Stimulated activated CD8-positive, alpha-beta memory T cell treated with anti-CD3 and anti-CD28 coated beads, Interleukin-7, amount 100 ng/mL, for 1 hour (primary cell): ENCODE results near the gene OR6C65.
"Not testable (repeated sequence)": the region's sequence is repeated elsewhere in the genome, so short reads cannot be mapped to it uniquely, and the experiment has no call there.

Experiments used
- DNase-seq, 2 donors: peaks; one replicate each; pipeline ENCODE4 v3.0.0-alpha.2; 2020; ENCODE audit warnings: low read depth in 2 of 2

Gene OR6C65

GRCh38 chr12:55400229-55400628 lies at the start of gene OR6C65:
TSS of gene OR6C65 (plus strand) at chr12:55400529. CDS start at chr12:55400529, 0 bp downstream.
- DNase-seq: no peak

- not testable (repeated sequence) for DNase-seq
Observed at GRCh38 chr12:55355338-55355737, 45.0 kb upstream of the OR6C65 start.

- DNase-seq: no peak
Observed at GRCh38 chr12:55362675-55363074, 37.7 kb upstream of the OR6C65 start, which contains the start of gene OR6C75. TSS of gene OR6C75 (plus strand) at chr12:55362975. CDS start at chr12:55365111, 2,136 bp downstream.

DNA sequence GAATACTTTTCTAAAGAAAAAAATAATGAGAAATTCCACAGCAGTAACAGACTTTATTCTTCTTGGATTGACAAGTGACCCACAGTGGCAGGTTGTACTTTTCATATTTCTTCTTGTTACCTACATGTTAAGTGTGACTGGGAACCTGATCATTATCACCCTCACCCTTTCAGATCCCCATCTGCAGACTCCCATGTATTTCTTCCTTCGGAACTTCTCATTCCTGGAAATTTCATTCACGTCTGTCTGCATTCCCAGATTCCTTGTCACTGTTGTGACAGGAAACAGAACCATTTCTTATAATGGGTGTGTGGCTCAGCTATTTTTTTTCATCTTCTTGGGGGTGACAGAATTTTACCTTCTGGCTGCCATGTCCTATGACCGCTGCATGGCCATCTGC lies 35.2 kb upstream of the OR6C65 start:
- DNase-seq: no peak

GRCh38 chr12:55372521-55372920 lies 27.8 kb upstream of the OR6C65 start:
- no peak for DNase-seq

- no peak for DNase-seq
Observed at GRCh38 chr12:55385891-55386290, 14.4 kb upstream of the OR6C65 start.

- DNase-seq: no peak
Observed at GRCh38 chr12:55392032-55392795, 8.1 kb upstream of the OR6C65 start.

GRCh38 chr12:55396326-55396725 lies 4.0 kb upstream of the OR6C65 start:
- DNase-seq: no peak

DNA sequence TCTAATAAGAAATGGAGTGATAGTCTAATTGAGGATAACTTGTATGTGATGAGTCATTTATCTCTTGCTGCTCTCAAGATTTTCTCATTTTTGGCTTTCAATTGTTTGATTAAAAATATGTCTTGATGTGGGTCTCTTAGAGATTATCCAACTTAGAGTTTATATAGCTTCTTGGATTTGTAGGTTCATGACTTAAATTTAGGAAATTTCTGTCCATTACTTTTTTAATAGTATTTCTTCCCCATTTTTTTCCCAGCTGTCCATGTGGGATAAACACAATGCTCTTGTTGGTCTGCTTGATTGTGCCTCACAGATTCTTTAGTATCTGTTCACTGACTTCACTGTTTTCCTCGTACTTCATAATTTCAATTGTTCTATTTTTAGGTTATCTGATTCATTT lies 7.5 kb downstream of the OR6C65 start:
- no peak for DNase-seq

GRCh38 chr12:55409133-55409532 lies 8.8 kb downstream of the OR6C65 start:
- not testable (repeated sequence) for DNase-seq

DNA sequence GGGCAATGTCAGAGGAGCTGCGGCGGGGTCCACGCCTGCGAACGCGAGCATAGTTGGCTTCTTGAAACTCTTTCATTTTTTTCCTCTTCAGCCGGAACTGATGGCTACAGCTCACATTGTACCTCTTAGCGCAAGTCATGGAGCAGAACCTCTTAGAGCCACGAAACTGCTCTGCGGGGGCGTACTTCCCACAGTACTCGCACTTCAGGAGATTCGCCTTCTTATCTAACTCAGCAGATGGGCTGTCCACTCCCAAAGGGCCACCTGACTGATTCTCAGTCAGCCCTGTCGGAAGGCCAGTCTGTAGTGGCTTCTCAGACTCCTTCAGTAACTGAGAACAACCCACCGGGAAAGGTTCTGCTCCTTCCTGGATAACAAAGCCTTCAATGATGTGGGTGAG lies 11.8 kb downstream of the OR6C65 start:
- DNase-seq: not testable (repeated sequence)

- DNase-seq: not testable (repeated sequence)
Observed at GRCh38 chr12:55413498-55414388, 13.4 kb downstream of the OR6C65 start.

DNA sequence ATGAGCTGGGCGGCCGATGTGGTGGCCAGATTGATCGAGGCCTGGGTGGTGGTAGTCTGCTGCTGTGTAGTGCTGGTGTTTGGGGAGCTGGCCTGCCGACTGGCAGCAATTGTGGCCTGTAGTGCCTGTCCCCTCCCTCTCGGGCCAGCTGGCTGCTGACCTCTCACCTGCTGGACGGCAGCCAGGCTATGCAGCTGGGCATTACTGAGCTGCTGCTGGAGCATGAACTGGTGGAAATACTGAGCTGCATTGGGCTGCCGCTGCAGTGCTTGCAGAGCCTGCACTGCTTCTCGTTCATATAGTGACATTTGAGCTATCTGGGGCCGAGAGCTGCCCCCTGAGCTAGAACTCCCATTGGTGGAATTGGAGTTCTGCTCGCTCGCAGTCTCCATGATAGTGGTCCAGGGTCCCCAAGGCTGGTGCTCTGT lies 14.1 kb downstream of the OR6C65 start:
- DNase-seq: not testable (repeated sequence)

DNA sequence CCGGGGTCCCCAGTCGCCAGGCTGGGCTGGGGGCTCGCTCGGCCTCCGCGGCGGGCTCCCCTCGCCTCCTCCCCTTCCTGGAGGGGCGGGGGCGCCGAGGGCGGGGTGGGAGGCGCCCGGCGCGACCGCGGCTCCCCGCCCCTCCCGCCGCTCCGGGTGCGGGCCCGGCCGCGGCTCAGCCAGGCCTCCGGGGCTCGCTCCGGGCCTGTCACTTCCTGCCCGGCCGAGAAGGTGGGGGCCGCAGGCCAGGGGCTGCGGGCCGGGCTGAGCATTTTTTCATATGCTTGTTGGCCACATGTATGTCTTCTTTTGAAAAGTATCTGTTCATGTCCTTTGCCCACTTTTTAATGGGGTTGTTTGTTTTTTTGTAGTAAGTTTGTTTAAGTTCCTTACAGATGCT lies 14.6 kb downstream of the OR6C65 start:
- not testable (repeated sequence) for DNase-seq

- DNase-seq: no peak
Observed at GRCh38 chr12:55416961-55417360, 16.6 kb downstream of the OR6C65 start.

GRCh38 chr12:55420307-55420962 lies 20.1 kb downstream of the OR6C65 start:
- no peak for DNase-seq

DNA sequence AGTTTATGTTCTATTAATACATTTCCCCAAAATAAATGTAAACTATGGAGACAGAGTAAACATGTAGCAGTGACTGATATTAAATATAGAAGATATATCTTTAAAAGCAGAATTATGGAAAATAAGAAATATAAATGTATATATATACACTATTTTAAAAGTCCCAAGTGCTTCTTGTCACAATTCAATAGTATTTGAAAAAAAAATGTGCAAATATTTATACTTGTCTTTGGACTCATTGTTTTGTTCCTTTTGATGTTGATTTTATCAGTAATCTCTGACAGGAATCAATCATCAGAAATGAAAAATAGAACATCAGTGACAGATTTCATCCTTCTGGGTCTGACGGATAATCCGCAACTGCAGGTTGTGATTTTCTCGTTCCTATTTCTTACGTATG lies 25.6 kb downstream of the OR6C65 start, which contains the start of gene OR6C76:
Gene OR6C76 (plus strand): TSS at position 301 of the 400 bp plus-strand sequence. CDS start 0 bp downstream, at position 301.
- no peak for DNase-seq

DNA sequence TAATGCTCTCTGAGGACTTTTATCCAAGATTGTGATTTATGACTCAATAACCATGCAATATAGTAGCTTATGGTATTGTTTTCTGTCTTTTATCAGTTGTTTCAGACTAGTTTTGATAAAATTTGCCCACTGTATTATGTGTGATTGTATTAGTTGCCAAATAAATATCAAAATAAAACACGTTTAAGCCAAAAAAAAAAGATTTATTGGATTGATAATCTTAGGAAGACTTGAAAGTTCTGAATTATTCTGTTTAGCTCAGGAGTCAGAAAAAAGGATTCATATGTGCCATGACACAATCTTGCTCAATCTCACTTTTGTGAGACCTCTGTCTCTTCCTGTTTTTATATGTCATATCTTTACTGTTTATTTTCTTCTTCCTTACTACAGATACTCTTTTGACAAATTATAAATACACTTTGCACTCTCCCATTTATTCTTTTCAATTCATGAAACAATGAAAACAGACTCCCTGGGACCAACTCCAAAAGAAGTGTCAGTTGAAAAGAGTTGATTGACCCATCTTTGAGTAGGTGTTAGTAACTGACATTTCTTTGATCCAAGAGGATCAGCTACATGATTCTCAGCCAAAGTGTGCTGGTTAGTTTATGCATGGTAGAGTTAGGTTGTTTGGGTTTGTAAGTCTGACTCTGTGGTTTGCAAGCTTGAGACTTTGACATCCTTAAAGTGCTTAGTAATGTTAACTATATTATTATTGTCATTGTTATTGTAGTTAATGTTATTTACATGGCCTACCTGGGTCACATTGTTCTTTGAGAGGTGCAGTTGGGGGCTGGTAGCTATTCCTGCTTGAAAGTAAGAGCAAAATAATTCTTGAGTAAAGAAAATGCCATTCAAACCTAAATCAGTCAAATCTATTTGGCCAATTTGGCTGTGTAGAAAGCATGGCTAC lies 28.3 kb downstream of the OR6C65 start:
- no peak for DNase-seq

DNA sequence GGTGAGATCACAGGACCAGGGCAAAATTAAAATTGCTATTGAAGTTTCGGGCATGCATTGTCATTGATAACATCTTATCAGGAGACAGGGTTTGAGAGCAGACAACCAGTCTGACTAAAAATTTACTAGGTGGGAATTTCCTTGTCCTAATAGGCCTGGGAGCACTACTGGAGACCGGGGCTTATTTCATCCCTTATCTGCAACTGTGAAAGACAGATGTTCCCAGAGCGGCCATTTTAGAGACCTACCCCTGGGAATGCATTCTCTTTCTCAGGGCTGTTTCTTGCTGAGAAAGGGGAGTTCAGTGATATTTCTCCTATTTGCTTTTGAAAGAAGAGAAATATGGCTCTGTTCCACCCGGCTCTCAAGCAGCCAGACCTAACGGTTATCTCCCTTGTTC lies 40.9 kb downstream of the OR6C65 start:
- DNase-seq: not testable (repeated sequence)

GRCh38 chr12:55443776-55444175 lies 43.4 kb downstream of the OR6C65 start, which contains the start of gene OR6C2:
TSS of gene OR6C2 (plus strand) at chr12:55444076. CDS start at chr12:55452214, 8,138 bp downstream.
- no peak for DNase-seq

- DNase-seq: no peak
Observed at GRCh38 chr12:55445357-55445756, 45.0 kb downstream of the OR6C65 start.
